ENCODE data around the gene TTC38.
A peak's percentile ranks its signal among the peaks of the same experiment; 100 is the strongest.

TTC38 gene

GRCh38 chr22:46267431-46268279, at the start of gene TTC38:
Gene TTC38, plus strand, starts transcription at chr22:46268008. Its CDS starts 32 bp downstream, at chr22:46268040.
- no peaks in the 10 kb centered on the region for H3K27me3 ChIP-seq (ENCODE audit: low read depth, low read length)
- H3K27ac ChIP-seq (ENCODE audit: low read length): peak within 1 kb of the TSS; percentile 74
- H3K9me3 ChIP-seq (ENCODE audit: control insufficient read depth in 1 of 2, low read length in 2 of 2): no peaks in the 10 kb centered on the region
- H3K4me3 ChIP-seq (ENCODE audit: low read depth in 1 of 2, low read length in 2 of 2): peak within 1 kb of the TSS; percentile 81 to 88
- H3K4me1 ChIP-seq (ENCODE audit: control insufficient read depth in 1 of 2, insufficient read depth in 2 of 2, low read length in 2 of 2): peaks cover 3 to 24% of the 10 kb centered on the region in 2 donors
- peaks cover 6 to 8% of the 10 kb centered on the region in 2 donors for H3K36me3 ChIP-seq (ENCODE audit: control insufficient read depth in 1 of 2, insufficient read depth in 2 of 2, low read length in 2 of 2)

- Histone ChIP-seq H3K4me1 (ENCODE audit: control insufficient read depth in 1 of 2, insufficient read depth in 2 of 2, low read length in 2 of 2) (no peaks in the 10 kb centered on the region), H3K27ac (ENCODE audit: low read length) (no peak overlapping the region), H3K9me3 (ENCODE audit: control insufficient read depth in 1 of 2, low read length in 2 of 2) (no peaks in the 10 kb centered on the region), H3K27me3 (ENCODE audit: low read depth, low read length) (no peaks in the 10 kb centered on the region), H3K4me3 (ENCODE audit: low read depth in 1 of 2, low read length in 2 of 2) (no peak overlapping the region), H3K36me3 (ENCODE audit: control insufficient read depth in 1 of 2, insufficient read depth in 2 of 2, low read length in 2 of 2) (peaks cover 30 to 53% of the 10 kb centered on the region in 2 donors)
Observed at GRCh38 chr22:46219636-46220035, 48.2 kb upstream of the TTC38 start.

- no peak overlapping the region for H3K27ac ChIP-seq (ENCODE audit: low read length)
- H3K36me3 ChIP-seq (ENCODE audit: control insufficient read depth in 1 of 2, insufficient read depth in 2 of 2, low read length in 2 of 2): peaks cover 30 to 44% of the 10 kb centered on the region in 2 donors
- H3K27me3 ChIP-seq (ENCODE audit: low read depth, low read length): no peaks in the 10 kb centered on the region
- no peaks in the 10 kb centered on the region for H3K4me1 ChIP-seq (ENCODE audit: control insufficient read depth in 1 of 2, insufficient read depth in 2 of 2, low read length in 2 of 2)
- H3K9me3 ChIP-seq (ENCODE audit: control insufficient read depth in 1 of 2, low read length in 2 of 2): no peaks in the 10 kb centered on the region
- H3K4me3 ChIP-seq (ENCODE audit: low read depth in 1 of 2, low read length in 2 of 2): no peak overlapping the region
Observed at GRCh38 chr22:46220921-46221320, 46.9 kb upstream of the TTC38 start.

- Histone ChIP-seq H3K4me1 (ENCODE audit: control insufficient read depth in 1 of 2, insufficient read depth in 2 of 2, low read length in 2 of 2) (no peaks in the 10 kb centered on the region), H3K27ac (ENCODE audit: low read length) (no peak overlapping the region), H3K36me3 (ENCODE audit: control insufficient read depth in 1 of 2, insufficient read depth in 2 of 2, low read length in 2 of 2) (peaks cover 18 to 25% of the 10 kb centered on the region in 2 donors), H3K27me3 (ENCODE audit: low read depth, low read length) (no peaks in the 10 kb centered on the region), H3K4me3 (ENCODE audit: low read depth in 1 of 2, low read length in 2 of 2) (no peak overlapping the region), H3K9me3 (ENCODE audit: control insufficient read depth in 1 of 2, low read length in 2 of 2) (no peaks in the 10 kb centered on the region)
Observed at GRCh38 chr22:46224044-46224897, 43.5 kb upstream of the TTC38 start.

- Histone ChIP-seq H3K36me3 (ENCODE audit: control insufficient read depth in 1 of 2, insufficient read depth in 2 of 2, low read length in 2 of 2) (peaks cover 12 to 19% of the 10 kb centered on the region in 2 donors), H3K4me3 (ENCODE audit: low read depth in 1 of 2, low read length in 2 of 2) (no peak overlapping the region), H3K4me1 (ENCODE audit: control insufficient read depth in 1 of 2, insufficient read depth in 2 of 2, low read length in 2 of 2) (no peaks in the 10 kb centered on the region), H3K27ac (ENCODE audit: low read length) (no peak overlapping the region), H3K9me3 (ENCODE audit: control insufficient read depth in 1 of 2, low read length in 2 of 2) (no peaks in the 10 kb centered on the region), H3K27me3 (ENCODE audit: low read depth, low read length) (no peaks in the 10 kb centered on the region)
Observed at GRCh38 chr22:46224898-46225290, 42.9 kb upstream of the TTC38 start.

- H3K4me3 ChIP-seq (ENCODE audit: low read depth in 1 of 2, low read length in 2 of 2): no peak overlapping the region
- H3K36me3 ChIP-seq (ENCODE audit: control insufficient read depth in 1 of 2, insufficient read depth in 2 of 2, low read length in 2 of 2): peaks cover 9 to 12% of the 10 kb centered on the region in 2 donors
- H3K27me3 ChIP-seq (ENCODE audit: low read depth, low read length): no peaks in the 10 kb centered on the region
- no peaks in the 10 kb centered on the region for H3K4me1 ChIP-seq (ENCODE audit: control insufficient read depth in 1 of 2, insufficient read depth in 2 of 2, low read length in 2 of 2)
- H3K27ac ChIP-seq (ENCODE audit: low read length): no peak overlapping the region
- no peaks in the 10 kb centered on the region for H3K9me3 ChIP-seq (ENCODE audit: control insufficient read depth in 1 of 2, low read length in 2 of 2)
Observed at GRCh38 chr22:46225631-46226030, 42.2 kb upstream of the TTC38 start.

GRCh38 chr22:46226577-46226976, 41.2 kb upstream of the TTC38 start:
- Histone ChIP-seq H3K36me3 (ENCODE audit: control insufficient read depth in 1 of 2, insufficient read depth in 2 of 2, low read length in 2 of 2) (peaks cover 5 to 6% of the 10 kb centered on the region in 2 donors), H3K9me3 (ENCODE audit: control insufficient read depth in 1 of 2, low read length in 2 of 2) (no peaks in the 10 kb centered on the region), H3K27ac (ENCODE audit: low read length) (no peak overlapping the region), H3K4me1 (ENCODE audit: control insufficient read depth in 1 of 2, insufficient read depth in 2 of 2, low read length in 2 of 2) (no peaks in the 10 kb centered on the region), H3K27me3 (ENCODE audit: low read depth, low read length) (no peaks in the 10 kb centered on the region), H3K4me3 (ENCODE audit: low read depth in 1 of 2, low read length in 2 of 2) (no peak overlapping the region)

- H3K4me1 ChIP-seq (ENCODE audit: control insufficient read depth in 1 of 2, insufficient read depth in 2 of 2, low read length in 2 of 2): no peaks in the 10 kb centered on the region
- H3K27ac ChIP-seq (ENCODE audit: low read length): no peak overlapping the region
- no peak overlapping the region for H3K4me3 ChIP-seq (ENCODE audit: low read depth in 1 of 2, low read length in 2 of 2)
- no peaks in the 10 kb centered on the region for H3K9me3 ChIP-seq (ENCODE audit: control insufficient read depth in 1 of 2, low read length in 2 of 2)
- H3K27me3 ChIP-seq (ENCODE audit: low read depth, low read length): no peaks in the 10 kb centered on the region
- H3K36me3 ChIP-seq (ENCODE audit: control insufficient read depth in 1 of 2, insufficient read depth in 2 of 2, low read length in 2 of 2): peaks cover 0 to 8% of the 10 kb centered on the region in 2 donors
Observed at GRCh38 chr22:46229701-46230100, 38.1 kb upstream of the TTC38 start.

GRCh38 chr22:46230262-46230901, 37.4 kb upstream of the TTC38 start:
- Histone ChIP-seq H3K36me3 (ENCODE audit: control insufficient read depth in 1 of 2, insufficient read depth in 2 of 2, low read length in 2 of 2) (peaks cover 2 to 14% of the 10 kb centered on the region in 2 donors), H3K27me3 (ENCODE audit: low read depth, low read length) (no peaks in the 10 kb centered on the region), H3K27ac (ENCODE audit: low read length) (no peak overlapping the region), H3K4me1 (ENCODE audit: control insufficient read depth in 1 of 2, insufficient read depth in 2 of 2, low read length in 2 of 2) (no peaks in the 10 kb centered on the region), H3K4me3 (ENCODE audit: low read depth in 1 of 2, low read length in 2 of 2) (no peak overlapping the region), H3K9me3 (ENCODE audit: control insufficient read depth in 1 of 2, low read length in 2 of 2) (no peaks in the 10 kb centered on the region)

- Histone ChIP-seq H3K4me1 (ENCODE audit: control insufficient read depth in 1 of 2, insufficient read depth in 2 of 2, low read length in 2 of 2) (no peaks in the 10 kb centered on the region), H3K36me3 (ENCODE audit: control insufficient read depth in 1 of 2, insufficient read depth in 2 of 2, low read length in 2 of 2) (peaks cover 5 to 22% of the 10 kb centered on the region in 2 donors), H3K27ac (ENCODE audit: low read length) (no peak overlapping the region), H3K4me3 (ENCODE audit: low read depth in 1 of 2, low read length in 2 of 2) (no peak overlapping the region), H3K27me3 (ENCODE audit: low read depth, low read length) (no peaks in the 10 kb centered on the region), H3K9me3 (ENCODE audit: control insufficient read depth in 1 of 2, low read length in 2 of 2) (no peaks in the 10 kb centered on the region)
Observed at GRCh38 chr22:46233231-46233630, 34.6 kb upstream of the TTC38 start.

- Histone ChIP-seq H3K4me1 (ENCODE audit: control insufficient read depth in 1 of 2, insufficient read depth in 2 of 2, low read length in 2 of 2) (peaks cover 0 to 3% of the 10 kb centered on the region in 2 donors), H3K36me3 (ENCODE audit: control insufficient read depth in 1 of 2, insufficient read depth in 2 of 2, low read length in 2 of 2) (peaks cover 5 to 22% of the 10 kb centered on the region in 2 donors), H3K27me3 (ENCODE audit: low read depth, low read length) (no peaks in the 10 kb centered on the region), H3K27ac (ENCODE audit: low read length) (no peak overlapping the region), H3K4me3 (ENCODE audit: low read depth in 1 of 2, low read length in 2 of 2) (no peak overlapping the region), H3K9me3 (ENCODE audit: control insufficient read depth in 1 of 2, low read length in 2 of 2) (no peaks in the 10 kb centered on the region)
Observed at GRCh38 chr22:46234969-46235368, 32.8 kb upstream of the TTC38 start.

Data from muscle layer of duodenum (tissue), 2 donors.